AG09319 (cell line): ENCODE data around the gene LAG3.

Experiments
- DNase-seq: peaks from one replicate; pipeline ENCODE4 v3.0.0-alpha.2; 2010; ENCODE audit warnings: low read depth; ENCODE audit errors: extremely low read depth
- TF ChIP-seq, protein P1 (sequence below): IDR thresholded peaks from 2 replicates; pipeline ENCODE4 v1.5.1; 2011; ENCODE audit warnings: low read depth, mild to moderate bottlenecking, inconsistent platforms, low read length, moderate library complexity

The LAG3 gene

DNA sequence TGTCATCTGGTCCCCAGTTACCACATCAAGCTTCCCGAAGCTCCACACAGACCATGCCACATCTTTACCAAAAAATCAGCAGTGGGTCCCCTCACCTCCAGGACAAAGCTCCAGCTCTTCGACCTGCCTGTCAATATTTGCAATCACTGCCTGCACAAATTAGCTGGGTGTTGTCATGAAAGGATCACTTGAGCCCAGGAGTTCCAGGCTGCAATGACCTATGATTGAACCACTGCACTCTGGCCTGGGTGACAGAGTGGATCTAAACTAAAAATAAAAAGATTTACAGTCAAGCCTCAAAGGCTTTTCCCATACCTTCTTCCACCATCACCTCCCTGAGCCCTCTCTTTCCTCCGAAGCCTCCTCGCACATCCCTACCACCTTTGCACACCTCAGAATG is 24.3 kb downstream of the LAG3 start:
- TF ChIP-seq, protein P1, sequence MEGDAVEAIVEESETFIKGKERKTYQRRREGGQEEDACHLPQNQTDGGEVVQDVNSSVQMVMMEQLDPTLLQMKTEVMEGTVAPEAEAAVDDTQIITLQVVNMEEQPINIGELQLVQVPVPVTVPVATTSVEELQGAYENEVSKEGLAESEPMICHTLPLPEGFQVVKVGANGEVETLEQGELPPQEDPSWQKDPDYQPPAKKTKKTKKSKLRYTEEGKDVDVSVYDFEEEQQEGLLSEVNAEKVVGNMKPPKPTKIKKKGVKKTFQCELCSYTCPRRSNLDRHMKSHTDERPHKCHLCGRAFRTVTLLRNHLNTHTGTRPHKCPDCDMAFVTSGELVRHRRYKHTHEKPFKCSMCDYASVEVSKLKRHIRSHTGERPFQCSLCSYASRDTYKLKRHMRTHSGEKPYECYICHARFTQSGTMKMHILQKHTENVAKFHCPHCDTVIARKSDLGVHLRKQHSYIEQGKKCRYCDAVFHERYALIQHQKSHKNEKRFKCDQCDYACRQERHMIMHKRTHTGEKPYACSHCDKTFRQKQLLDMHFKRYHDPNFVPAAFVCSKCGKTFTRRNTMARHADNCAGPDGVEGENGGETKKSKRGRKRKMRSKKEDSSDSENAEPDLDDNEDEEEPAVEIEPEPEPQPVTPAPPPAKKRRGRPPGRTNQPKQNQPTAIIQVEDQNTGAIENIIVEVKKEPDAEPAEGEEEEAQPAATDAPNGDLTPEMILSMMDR: no peak
- no peak for DNase-seq

DNA sequence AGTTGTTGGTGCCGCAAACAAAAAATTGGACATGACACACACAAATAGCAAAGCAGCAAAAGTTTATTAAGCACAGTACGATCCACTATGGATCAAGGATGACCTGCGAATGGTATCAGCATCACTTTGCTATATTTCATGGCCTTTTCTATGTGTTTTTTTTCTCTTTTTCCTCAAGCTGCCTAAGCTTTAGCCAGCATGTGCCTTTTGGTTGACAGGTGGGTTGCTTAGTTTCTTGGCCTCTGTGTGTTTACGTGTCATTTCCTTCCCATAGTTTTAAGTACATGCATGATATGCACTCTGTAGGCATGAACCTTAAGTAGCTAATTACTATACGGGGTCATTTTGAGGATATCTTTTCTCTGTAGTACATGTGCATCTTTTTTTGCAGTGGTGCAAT is 26.8 kb downstream of the LAG3 start:
- DNase-seq: no peak
- TF ChIP-seq, protein P1: no peak

DNA sequence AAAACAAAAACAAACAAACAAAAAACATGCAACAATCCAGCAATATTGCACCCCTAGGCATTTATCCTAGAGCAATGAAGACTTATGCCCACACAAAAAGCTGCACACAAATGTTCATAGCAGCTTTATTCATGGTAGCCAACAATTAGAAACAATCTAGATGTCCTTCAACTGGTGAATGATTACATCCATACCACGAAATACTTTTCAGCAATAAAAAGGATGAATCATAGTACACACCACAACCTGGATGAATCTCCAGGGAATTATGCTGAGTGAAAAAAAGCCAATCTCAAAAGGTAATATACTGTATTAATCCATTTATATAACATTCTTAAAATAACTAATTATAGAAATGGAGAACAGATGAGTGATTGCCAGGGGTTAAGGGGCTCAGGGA is 34.9 kb downstream of the LAG3 start:
- TF ChIP-seq, protein P1: no peak
- no peak for DNase-seq

DNA sequence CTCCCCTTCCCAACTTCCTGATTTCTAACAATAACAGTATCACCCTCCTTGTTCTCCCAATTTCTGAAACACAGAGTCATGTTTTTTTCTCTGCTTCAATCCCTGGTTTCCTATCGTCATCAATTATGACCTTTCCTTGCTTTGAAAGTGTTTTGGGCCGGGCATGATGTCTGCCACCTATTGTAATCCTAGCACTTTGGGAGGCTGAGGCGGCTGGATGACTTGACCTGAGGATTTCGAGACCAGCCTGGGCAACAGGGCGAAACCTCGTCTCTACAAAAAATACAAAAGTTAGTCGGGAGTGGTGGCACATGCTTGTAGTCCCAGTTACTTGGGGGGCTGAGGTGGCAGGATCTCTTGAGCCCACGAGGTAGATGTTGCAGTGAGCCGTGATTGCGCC is 36.7 kb downstream of the LAG3 start:
- no peak for DNase-seq
- TF ChIP-seq, protein P1: no peak

DNA sequence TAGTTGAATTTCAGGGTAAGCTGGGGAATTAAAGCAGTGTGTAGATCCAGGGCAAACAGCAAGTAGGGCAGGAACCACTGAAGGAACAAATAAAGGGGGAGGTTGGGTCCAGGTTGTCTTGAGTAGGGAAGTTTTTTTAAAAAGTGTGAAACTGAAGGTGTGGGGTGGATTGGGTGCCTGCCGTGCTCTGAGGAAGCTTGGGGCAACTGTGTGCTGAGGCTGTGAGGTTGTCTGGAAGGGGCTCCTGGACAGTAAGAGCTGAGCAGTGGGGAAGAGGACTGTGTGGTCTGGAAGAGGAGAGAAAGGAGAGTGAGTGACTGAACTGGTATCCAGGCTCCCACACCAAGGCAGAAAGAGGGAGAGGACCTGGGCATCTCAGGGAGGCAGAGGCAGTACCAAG is 38.4 kb downstream of the LAG3 start:
- DNase-seq: no peak
- TF ChIP-seq, protein P1: no peak

DNA sequence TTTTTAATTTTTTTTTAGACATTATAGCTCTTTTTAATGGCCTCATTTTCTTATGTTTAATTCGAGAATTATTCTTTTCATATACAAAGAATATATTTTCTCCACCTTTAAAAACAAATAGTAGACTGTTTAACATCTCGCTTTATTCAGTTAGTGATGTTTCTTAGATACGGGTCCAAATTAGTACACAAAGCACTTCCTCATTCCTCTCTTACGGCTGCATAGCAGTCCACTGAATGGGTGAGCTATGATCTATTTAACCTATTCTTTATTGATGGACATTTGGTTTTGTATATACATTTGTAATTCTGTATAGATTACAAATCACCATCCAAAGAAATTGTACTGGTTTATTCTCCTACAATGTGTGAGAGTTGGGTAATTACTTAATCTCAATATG is 41.0 kb downstream of the LAG3 start:
- TF ChIP-seq, protein P1: no peak
- DNase-seq: no peak

DNA sequence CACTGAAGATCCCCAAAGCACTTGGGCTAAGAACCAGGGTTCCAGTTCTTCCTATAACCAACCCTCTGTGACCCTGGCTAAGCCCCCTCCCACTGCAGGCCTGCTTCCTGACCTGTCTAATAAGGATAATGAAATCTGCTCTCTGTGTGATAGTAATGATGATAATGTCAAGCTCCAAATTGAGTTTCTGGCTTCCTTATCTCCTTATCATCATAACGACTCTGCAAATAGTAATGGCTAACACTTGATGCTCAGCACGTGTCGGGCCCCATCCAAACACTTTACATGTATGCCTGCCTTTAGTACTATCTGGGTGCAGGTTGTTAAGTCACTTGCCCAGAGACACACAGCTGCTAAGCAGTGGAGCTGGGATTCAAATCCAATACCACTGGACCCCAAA is 44.3 kb downstream of the LAG3 start:
- no peak for DNase-seq
- TF ChIP-seq, protein P1: no peak
